GM12878 (cell line): Measurements from ENCODE around the gene ELOF1. TPM values are rescaled to one million over a fixed set of nuclear protein-coding genes. Genes with fewer than 3 reads are reported as not detected.

Source experiments
- ATF3 ChIP-seq: IDR thresholded peaks from 2 replicates; pipeline ENCODE4 v1.6.1; 2011; ENCODE audit warnings: low read depth, mild to moderate bottlenecking, low read length, moderate library complexity, borderline replicate concordance; ENCODE audit errors: extremely low read depth
- BACH1 ChIP-seq: fragments of 450-650 bp; IDR thresholded peaks from 2 replicates; pipeline ENCODE4 v1.6.1; 2017; ENCODE audit warnings: mild to moderate bottlenecking, borderline replicate concordance
- CEBPB ChIP-seq, 2 experiments: fragments of 150-350 bp in 1 of 2; IDR thresholded peaks; 2 replicates each; pipeline ENCODE4 v1.6.1; 2012 to 2014; ENCODE audit warnings: low read depth in 2 of 2, low read length in 2 of 2, borderline replicate concordance in 1 of 2, inconsistent platforms in 1 of 2
- CHD2 ChIP-seq: IDR thresholded peaks from 2 replicates; pipeline ENCODE4 v1.6.1; 2011; ENCODE audit warnings: low read depth, low read length, improper control_type of control experiment, borderline replicate concordance
- CHD4 ChIP-seq: fragments of 200-600 bp; sonication (generic); IDR thresholded peaks from 2 replicates; pipeline ENCODE4 v1.6.1; 2016; ENCODE audit warnings: mild to moderate bottlenecking
- CREB1 ChIP-seq: IDR thresholded peaks from 2 replicates; pipeline ENCODE4 v1.6.1; 2012; ENCODE audit warnings: low read depth, mild to moderate bottlenecking, inconsistent platforms
- EGR1 ChIP-seq, 2 experiments: IDR thresholded peaks; 1 replicate in 1 of 2; 2 replicates in 1 of 2; pipeline ENCODE4 v1.6.1; 2011 to 2012; ENCODE audit warnings: low read depth in 2 of 2, low read length in 2 of 2, borderline replicate concordance in 1 of 2, mild to moderate bottlenecking in 1 of 2, moderate library complexity in 1 of 2
- MTA3 ChIP-seq: IDR thresholded peaks from 2 replicates; pipeline ENCODE4 v1.6.1; 2012; ENCODE audit warnings: low read length, inconsistent platforms, borderline replicate concordance
- PAX5 ChIP-seq: IDR thresholded peaks from 2 replicates; pipeline ENCODE4 v1.6.1; 2011; ENCODE audit warnings: low read depth, low read length, borderline replicate concordance
- PAX8 ChIP-seq: fragments of 450-650 bp; IDR thresholded peaks from 2 replicates; pipeline ENCODE4 v1.6.1; 2017; ENCODE audit warnings: mild to moderate bottlenecking, moderate library complexity
- RBBP5 ChIP-seq: fragments of 200-600 bp; sonication (generic); conservative IDR thresholded peaks from 2 replicates; pipeline ENCODE4 v1.6.1; 2016
- WRNIP1 ChIP-seq: IDR thresholded peaks from 2 replicates; pipeline ENCODE4 v1.6.1; 2011; ENCODE audit warnings: low read depth, low read length, improper control_type of control experiment, borderline replicate concordance
- ZNF592 ChIP-seq: fragments of 450-650 bp; IDR thresholded peaks from 2 replicates; pipeline ENCODE4 v1.6.1; 2017; ENCODE audit warnings: mild to moderate bottlenecking, moderate library complexity
- ZNF622 ChIP-seq: fragments of 450-650 bp; IDR thresholded peaks from 2 replicates; pipeline ENCODE4 v1.6.1; 2017; ENCODE audit warnings: mild to moderate bottlenecking, inconsistent platforms
- ZSCAN29 ChIP-seq: fragments of 450-650 bp; IDR thresholded peaks from 2 replicates; pipeline ENCODE4 v1.6.1; 2017; ENCODE audit warnings: mild to moderate bottlenecking, moderate library complexity
- polyA plus RNA-seq, 11 experiments: library from polyadenylated mRNA; depleted of rRNA in 4 of 11; unstranded in 6 of 11; stranded (reverse) in 5 of 11; fragments of >200 nt; fragmentation: Nextera tagmentation in 4 of 11; fragmentation: Illumina TruSeq in 1 of 11; extraction: Ambion mirVana in 4 of 11; extraction: Trizol in 1 of 11; gene quantifications; 1 replicate in 1 of 11; 2 replicates in 10 of 11; pipeline versions ENCODE4 v1.2.1 to v1.2.3, GENCODE V29; 2011 to 2016; ENCODE audit warnings: inconsistent platforms in 2 of 11, missing spikeins in 2 of 11, low read depth in 1 of 11
- total RNA-seq, 4 experiments: library from RNA; depleted of rRNA in 3 of 4; stranded (reverse); fragments of >200 nt in 3 of 4; fragmentation: Illumina TruSeq in 1 of 4; extraction: Trizol in 1 of 4; gene quantifications; 2 replicates each; pipeline versions ENCODE4 v1.2.1 to v1.2.3, GENCODE V29; 2013 to 2021
- TF ChIP-seq, protein P1 (sequence below): IDR thresholded peaks from 2 replicates; pipeline ENCODE4 v1.6.1; 2012; ENCODE audit warnings: improper control_type of control experiment, low read depth, low read length; ENCODE audit not compliant: insufficient replicate concordance
- TF ChIP-seq, protein P2 (sequence below): fragments of 450-650 bp; formaldehyde crosslinking; IDR thresholded peaks from 2 replicates; pipeline ENCODE4 v1.4.0; 2022; ENCODE audit warnings: mild to moderate bottlenecking, moderate library complexity

ELOF1 gene
- total and polyA plus RNA-seq, 10 of the 15 experiments (the other 5 are each of a cell fraction or from before 2014, with no cell fraction given): 11.7 to 124 (median 92.9) TPM

- TF ChIP-seq, protein P1, sequence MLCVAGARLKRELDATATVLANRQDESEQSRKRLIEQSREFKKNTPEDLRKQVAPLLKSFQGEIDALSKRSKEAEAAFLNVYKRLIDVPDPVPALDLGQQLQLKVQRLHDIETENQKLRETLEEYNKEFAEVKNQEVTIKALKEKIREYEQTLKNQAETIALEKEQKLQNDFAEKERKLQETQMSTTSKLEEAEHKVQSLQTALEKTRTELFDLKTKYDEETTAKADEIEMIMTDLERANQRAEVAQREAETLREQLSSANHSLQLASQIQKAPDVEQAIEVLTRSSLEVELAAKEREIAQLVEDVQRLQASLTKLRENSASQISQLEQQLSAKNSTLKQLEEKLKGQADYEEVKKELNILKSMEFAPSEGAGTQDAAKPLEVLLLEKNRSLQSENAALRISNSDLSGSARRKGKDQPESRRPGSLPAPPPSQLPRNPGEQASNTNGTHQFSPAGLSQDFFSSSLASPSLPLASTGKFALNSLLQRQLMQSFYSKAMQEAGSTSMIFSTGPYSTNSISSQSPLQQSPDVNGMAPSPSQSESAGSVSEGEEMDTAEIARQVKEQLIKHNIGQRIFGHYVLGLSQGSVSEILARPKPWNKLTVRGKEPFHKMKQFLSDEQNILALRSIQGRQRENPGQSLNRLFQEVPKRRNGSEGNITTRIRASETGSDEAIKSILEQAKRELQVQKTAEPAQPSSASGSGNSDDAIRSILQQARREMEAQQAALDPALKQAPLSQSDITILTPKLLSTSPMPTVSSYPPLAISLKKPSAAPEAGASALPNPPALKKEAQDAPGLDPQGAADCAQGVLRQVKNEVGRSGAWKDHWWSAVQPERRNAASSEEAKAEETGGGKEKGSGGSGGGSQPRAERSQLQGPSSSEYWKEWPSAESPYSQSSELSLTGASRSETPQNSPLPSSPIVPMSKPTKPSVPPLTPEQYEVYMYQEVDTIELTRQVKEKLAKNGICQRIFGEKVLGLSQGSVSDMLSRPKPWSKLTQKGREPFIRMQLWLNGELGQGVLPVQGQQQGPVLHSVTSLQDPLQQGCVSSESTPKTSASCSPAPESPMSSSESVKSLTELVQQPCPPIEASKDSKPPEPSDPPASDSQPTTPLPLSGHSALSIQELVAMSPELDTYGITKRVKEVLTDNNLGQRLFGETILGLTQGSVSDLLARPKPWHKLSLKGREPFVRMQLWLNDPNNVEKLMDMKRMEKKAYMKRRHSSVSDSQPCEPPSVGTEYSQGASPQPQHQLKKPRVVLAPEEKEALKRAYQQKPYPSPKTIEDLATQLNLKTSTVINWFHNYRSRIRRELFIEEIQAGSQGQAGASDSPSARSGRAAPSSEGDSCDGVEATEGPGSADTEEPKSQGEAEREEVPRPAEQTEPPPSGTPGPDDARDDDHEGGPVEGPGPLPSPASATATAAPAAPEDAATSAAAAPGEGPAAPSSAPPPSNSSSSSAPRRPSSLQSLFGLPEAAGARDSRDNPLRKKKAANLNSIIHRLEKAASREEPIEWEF: peak; percentile 82
- TF ChIP-seq WRNIP1 (no peak), CHD2 (no peak), ZSCAN29 (no peak), ZNF622 (no peak), ATF3 (no peak), PAX5 (peak; percentile 66), MTA3 (no peak), BACH1 (no peak), CHD4 (0 out of 2 replicates have a peak, but pooled peaks have one; percentile 18), CREB1 (peak; percentile 75), RBBP5 (no peak), PAX8 (no peak), EGR1 (IDR thresholded peaks at IDR 0.05; ENCODE audit: borderline replicate concordance in 1 of 2, low read depth in 2 of 2, low read length in 2 of 2) (peak in 1 of 2 experiments; percentile 82; a peak in 2 of 3 replicates), CEBPB (IDR thresholded peaks at IDR 0.05; ENCODE audit: borderline replicate concordance in 1 of 2, low read depth in 2 of 2, low read length in 2 of 2) (no peak), ZNF592 (no peak)
- TF ChIP-seq, protein P2, sequence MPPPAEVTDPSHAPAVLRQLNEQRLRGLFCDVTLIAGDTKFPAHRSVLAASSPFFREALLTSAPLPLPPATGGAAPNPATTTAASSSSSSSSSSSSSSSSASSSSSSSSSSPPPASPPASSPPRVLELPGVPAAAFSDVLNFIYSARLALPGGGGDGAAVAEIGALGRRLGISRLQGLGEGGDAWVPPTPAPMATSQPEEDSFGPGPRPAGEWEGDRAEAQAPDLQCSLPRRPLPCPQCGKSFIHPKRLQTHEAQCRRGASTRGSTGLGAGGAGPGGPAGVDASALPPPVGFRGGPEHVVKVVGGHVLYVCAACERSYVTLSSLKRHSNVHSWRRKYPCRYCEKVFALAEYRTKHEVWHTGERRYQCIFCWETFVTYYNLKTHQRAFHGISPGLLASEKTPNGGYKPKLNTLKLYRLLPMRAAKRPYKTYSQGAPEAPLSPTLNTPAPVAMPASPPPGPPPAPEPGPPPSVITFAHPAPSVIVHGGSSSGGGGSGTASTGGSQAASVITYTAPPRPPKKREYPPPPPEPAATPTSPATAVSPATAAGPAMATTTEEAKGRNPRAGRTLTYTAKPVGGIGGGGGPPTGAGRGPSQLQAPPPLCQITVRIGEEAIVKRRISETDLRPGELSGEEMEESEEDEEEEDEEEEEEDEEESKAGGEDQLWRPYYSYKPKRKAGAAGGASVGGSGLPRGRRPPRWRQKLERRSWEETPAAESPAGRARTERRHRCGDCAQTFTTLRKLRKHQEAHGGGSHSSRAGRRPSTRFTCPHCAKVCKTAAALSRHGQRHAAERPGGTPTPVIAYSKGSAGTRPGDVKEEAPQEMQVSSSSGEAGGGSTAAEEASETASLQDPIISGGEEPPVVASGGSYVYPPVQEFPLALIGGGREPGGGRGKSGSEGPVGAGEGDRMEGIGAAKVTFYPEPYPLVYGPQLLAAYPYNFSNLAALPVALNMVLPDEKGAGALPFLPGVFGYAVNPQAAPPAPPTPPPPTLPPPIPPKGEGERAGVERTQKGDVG (CRISPR knock-in tag): no peak
Measured at GRCh38 chr19:11581740-11582139, 22.7 kb upstream of the ELOF1 start (continued).
